Stimulated activated CD8-positive, alpha-beta memory T cell treated with anti-CD3 and anti-CD28 coated beads, Interleukin-12 subunit alpha, Interleukin-12 subunit beta, amount 100 ng/mL, for 4 hours (primary cell): Measurements from ENCODE around the gene HPCAL4.

Experiments
- DNase-seq: peaks from one replicate; pipeline ENCODE4 v3.0.0-alpha.2; 2020; ENCODE audit warnings: low read depth

Gene HPCAL4

GRCh38 chr1:39675220-39675619 is 16.0 kb downstream of the HPCAL4 start:
- DNase-seq, result no peak

GRCh38 chr1:39673215-39673614 is 18.0 kb downstream of the HPCAL4 start:
- no peak for DNase-seq

DNA sequence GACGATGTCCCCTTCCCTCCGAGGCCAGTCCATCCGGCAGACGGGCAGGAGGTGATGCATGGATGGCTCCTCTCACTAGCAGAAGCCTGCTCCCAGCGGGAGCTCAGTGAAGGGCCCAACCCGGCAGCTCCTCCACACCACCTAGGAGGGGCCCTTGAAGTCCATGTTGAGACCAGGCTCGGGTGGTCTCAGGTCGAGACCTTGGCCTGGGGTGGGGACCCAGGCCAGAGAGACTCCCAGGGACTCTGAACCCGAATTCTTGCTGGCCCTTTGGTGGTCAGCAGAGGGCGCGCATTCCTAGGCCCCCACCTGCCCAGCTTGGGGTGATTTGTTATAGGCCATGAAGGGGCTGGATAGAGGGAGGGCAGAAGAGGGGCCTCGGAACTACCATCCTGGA is 18.7 kb downstream of the HPCAL4 start:
- DNase-seq, result no peak

DNA sequence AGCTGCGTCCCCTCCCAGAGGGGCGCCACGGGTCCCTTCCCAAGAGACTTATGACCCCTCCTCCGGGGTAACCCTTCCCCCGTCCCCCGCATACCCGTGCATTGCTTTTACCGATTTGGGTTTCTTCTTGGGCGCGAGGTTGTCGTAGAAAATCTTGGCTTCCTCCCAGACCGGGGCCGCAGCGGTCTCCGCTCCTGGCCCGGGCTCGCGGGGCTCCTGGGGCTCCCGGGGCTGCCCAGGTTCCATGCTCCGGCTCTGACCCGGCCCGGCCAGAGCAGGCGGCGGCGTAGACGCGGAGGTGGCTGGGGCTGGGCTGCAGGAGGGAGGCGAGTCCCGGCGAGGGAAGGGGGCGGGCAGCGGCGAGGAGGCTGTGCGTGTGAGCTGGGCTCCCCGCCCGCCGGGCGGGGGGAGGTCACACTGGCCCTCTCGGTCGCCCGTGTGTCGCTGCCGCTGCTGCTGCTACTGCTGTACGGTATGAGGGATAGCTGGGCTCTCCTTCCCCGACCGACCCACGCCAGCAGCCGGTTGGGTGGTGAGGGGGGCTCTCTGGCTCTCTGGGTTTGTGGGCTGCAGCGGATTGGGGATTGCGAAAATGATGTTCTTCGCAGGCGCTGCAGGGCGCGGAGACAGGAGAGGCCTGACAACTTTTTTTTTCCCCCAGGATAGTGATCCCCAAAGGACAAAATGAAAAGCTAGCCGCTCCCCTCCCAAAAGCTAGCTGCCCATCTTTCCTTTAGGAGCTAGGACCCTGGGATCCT is 19.3 kb downstream of the HPCAL4 start, which contains the start of gene NT5C1A:
Gene NT5C1A, minus strand, starts transcription at position 315 of the 758 bp plus-strand sequence. Its CDS starts 69 bp downstream, at position 246.
- DNase-seq, result no peak

DNA sequence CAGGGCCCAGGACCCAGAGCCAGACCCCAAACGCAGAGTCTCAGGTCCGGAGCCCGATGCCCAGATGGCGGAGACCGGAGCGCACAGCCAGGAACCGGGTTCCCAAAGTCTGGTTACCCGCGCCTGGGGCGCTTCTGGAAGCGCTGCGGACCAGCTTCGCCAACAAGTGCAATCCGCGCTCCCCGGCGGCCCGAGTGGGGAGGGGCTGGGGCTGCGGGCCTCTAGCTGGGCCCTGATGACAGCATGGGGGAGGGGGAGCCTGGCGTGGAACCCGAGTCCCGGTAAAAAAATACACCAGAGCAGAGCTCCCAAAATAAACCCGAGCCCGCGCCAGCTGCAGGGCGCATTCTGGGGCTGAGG is 19.8 kb downstream of the HPCAL4 start:
- DNase-seq, result no peak

- no peak for DNase-seq
Measured at GRCh38 chr1:39670689-39671088, 20.5 kb downstream of the HPCAL4 start.

DNA sequence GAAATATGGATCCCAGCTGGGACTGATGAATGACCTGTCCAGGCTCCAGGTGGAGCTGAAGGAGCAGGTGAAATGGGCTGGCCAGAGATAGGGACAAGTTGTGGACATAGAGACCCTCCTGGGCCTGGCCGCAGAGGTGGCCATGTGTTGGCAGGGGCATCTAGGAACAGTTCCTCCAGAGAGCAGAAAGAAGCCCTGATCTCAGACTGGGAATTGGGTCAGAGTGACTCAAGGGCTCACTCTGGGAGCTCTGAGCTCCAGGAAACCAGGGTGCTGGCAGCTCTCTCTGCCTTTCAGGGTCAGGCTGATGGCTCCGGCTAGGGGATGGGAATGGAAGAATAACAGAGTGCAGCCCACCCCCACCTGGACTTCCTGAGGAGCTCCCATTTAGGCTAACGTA is 22.3 kb downstream of the HPCAL4 start:
- no peak for DNase-seq

GRCh38 chr1:39668111-39668510 is 23.1 kb downstream of the HPCAL4 start:
- no peak for DNase-seq

GRCh38 chr1:39666772-39667171 is 24.5 kb downstream of the HPCAL4 start:
- DNase-seq, result no peak

GRCh38 chr1:39663559-39663958 is 27.7 kb downstream of the HPCAL4 start:
- no peak for DNase-seq

GRCh38 chr1:39662861-39663260 is 28.4 kb downstream of the HPCAL4 start:
- no peak for DNase-seq

GRCh38 chr1:39659538-39659937 is 31.7 kb downstream of the HPCAL4 start:
- no peak for DNase-seq

- no peak for DNase-seq
Measured at GRCh38 chr1:39659110-39659509, 32.1 kb downstream of the HPCAL4 start.

DNA sequence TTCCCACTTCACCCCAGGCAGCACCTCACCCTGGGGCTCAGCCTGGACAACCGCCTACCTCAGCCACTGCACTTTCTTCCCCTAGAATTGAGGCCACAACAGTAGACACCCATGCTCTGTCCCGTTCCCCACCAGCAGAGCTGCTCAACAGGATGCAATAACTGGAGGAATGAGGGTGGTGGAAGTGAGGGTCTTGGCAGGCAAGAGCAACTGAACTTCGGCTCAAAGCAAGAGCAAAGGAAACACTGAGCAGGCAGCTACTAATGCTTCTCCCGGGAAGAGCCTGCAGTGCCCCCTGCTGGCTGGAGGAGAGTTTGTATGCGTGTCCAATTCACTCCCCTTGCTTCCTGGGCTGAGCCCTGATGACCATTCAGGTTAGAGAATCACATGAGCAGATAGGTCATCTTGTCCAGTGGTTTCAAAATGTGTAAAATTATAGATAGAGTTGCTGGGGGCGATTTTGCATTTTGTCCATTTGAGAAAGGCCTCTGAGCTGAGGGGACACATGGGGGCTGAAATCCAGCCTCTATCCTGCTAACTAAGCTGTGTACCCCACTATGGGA is 33.2 kb downstream of the HPCAL4 start:
- no peak for DNase-seq

DNA sequence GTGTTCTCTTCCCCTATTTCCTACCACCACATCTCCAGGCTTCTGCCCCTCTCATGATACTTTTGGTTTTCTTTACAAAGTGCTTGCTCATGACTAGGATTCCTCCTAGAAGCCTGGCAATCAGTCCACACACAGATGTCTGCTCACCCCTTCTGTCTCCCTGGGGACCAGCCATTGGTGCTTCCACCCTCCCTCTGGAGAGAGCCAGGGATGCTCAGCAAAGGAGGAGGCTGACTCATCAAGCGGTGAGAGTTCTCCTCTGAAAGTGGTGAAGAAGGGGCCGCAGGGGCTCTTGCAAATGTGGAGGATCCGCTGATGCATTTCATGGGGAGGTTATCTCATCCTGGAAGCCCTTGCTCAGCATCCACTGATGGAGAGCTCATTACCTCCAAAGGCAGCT is 33.8 kb downstream of the HPCAL4 start:
- DNase-seq, result no peak

- DNase-seq, result no peak
Measured at GRCh38 chr1:39656391-39656790, 34.8 kb downstream of the HPCAL4 start.

DNA sequence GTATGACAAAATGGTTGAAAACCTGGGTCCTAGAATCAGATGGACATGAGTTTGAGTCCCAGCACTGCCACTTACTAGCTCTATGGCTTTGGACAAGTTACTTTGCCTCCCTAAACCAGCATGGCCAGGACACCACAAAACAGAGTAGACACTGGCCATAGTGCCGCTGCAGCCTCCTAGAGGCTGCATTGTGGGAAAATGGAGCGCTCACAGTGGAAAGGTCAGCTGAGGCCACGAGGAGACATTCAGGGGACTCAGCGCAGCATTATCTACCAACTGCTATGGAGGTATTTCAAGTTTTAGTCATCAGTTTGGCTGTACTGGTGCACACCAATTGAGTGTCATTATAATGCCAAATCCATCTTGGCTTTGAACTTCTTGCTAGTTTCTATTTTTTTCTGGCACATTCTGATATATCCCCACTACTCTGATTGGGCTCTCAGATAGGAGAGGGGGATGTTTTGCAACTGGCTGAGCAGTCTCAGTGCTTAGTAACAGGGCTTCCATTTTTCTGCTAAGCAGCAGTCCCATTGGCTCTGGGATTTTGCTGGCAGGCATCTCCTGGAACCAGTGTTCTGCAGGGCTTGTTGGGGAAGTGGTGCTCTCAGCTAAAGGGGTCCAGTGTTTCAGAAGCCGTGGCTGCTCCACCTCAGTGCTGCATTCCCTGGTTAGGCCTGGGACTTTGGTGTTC is 35.5 kb downstream of the HPCAL4 start:
- no peak for DNase-seq

GRCh38 chr1:39654291-39654690 is 36.9 kb downstream of the HPCAL4 start:
- DNase-seq, result no peak

DNA sequence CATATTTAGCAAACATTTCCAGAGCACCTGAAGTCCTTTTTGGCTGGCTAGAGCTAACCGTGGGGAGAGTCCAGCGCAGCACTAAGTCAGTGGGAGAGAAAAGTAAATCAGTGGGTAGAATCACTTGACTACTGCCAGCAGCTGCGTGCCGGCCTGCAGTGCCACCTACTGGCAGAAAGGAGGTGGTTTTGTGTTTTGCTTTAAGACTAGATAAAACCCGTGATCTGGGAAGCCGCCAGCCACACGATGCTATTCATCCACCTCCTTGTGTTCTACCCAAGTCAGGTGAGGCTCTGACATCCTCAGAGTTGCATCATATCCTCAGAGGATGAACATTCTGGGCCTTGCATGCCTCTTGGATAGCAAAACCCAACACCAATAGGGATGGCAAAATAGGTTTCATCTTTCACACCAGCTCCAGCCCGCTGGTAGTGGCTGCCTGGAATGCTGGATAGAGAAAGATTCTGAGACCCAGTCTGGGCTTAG is 37.6 kb downstream of the HPCAL4 start:
- peak; percentile 47 for DNase-seq

DNA sequence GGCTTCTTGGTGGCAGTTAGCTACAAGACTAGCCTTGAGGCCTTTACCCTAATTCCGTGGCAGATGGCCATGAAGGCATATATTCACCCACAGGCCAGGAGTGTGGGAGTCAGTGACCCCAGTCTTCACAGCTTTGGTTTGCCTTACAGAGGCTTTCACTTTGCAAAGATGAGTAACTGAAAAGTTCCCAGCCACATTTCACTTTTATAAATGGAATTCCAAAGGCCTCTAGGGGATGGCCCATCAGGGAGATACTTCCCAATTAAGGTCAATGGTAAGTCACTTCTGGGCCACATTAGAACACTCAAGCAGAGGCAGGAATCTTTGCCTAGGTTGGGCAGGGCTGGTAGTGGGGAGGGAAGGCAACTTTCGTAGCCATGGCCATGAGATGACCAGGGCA is 38.7 kb downstream of the HPCAL4 start:
- no peak for DNase-seq

- DNase-seq, result no peak
Measured at GRCh38 chr1:39652105-39652504, 39.1 kb downstream of the HPCAL4 start.

GRCh38 chr1:39650431-39650830 is 40.8 kb downstream of the HPCAL4 start:
- DNase-seq, result no peak

DNA sequence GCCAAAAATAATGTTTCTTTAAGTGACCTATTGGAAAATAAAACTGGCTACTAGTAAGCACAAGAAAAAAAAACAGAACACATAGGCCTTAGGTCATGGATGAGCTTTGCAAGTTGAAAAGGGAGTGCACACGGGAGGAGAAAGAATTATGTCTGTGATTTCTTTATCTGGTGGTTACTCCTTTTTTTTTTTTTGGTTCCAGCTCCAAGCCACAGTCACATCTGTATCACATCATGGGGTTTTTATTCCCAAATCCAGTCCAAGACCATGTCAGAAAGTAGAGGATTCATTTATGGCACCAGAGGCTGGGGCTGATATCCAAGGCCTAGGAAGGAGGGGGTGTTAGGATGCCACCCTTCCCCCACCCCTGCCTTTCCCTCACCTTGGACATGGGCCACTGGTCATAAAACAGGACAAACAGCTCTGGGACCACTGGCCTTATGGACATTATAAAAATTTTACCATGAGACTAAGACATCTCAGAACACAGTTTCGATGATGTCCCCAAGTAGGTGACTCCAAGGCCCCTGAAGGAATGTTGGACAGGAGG is 41.5 kb downstream of the HPCAL4 start:
- DNase-seq, result no peak
